Fibroblast of skin of left quadriceps (primary cell): ENCODE measurements around the gene SERF1B.
"Not testable (repeated sequence)": the region's sequence is repeated elsewhere in the genome, so short reads cannot be mapped to it uniquely, and the experiment has no call there.

Experiments used
- DNase-seq, 2 experiments: peaks; one replicate each; pipeline ENCODE4 v3.0.0-alpha.2; 2013; ENCODE audit warnings: low read depth in 2 of 2

The SERF1B gene

GRCh38 chr5:70025106-70025844, at the start of gene SERF1B:
TSS of gene SERF1B (plus strand) at chr5:70025251. CDS start at chr5:70025452, 201 bp downstream.
- not testable (repeated sequence) for DNase-seq

DNA sequence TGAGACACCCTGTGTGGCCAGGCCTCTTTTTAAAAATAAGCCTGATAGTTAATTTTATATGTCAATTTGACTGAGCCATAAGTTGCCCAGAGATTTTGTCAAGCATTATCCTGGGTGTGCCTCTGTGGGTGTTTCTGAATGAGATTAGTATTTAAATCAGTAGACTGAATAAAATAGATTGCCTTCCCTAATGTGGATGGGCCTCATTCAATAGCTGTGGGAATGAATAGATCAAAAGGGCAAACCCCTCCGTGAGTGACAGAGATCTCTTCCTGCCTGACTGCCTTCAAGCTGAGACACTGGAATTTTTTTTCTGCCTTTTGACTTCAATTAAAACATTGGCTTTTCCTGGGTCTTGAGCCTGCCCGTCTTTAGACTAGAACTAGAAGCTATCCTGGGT, 33.3 kb upstream of the SERF1B start:
- not testable (repeated sequence) for DNase-seq

DNA sequence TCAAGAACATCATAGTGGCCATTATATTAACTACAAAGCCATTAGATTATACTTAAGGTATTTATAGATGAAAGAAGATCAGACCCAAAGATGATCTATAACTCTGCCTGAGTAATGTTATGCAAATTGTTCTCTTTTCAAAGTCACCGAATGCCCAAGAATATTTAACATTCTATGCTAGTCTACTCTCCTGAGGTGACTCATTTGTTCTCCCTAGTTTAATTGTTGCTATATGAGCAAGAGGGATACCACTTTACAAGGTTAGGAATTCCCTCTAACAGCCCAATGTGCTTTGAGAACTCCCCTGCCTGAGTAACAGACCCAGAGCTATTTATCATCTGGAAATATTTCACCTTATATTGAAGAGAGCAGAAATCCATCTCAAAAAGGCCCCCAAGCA, 29.5 kb upstream of the SERF1B start:
- DNase-seq: not testable (repeated sequence)

DNA sequence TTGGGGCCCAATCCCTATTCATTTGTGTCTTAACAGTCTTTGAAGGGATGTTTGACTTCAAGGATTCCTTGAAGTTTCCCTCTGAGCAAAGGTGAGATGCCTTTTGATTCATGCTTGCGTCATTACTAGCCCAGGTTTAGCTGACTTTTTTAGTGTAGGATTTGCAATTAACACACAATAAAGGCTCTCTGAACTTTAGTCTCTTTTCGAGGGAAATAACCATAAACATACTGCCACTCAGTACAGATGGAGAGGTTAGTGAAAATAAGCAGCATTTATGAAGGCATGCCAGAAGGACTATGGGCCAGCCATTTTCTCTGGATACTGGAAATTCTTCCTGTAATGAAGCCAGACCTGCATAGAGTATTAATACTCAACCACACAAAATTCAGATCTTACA, 4.4 kb upstream of the SERF1B start:
- not testable (repeated sequence) for DNase-seq

- DNase-seq: not testable (repeated sequence)
Measured at GRCh38 chr5:70025845-70026145, 744 bp downstream of the SERF1B start.

- not testable (repeated sequence) for DNase-seq
Measured at GRCh38 chr5:70031204-70031603, 6.2 kb downstream of the SERF1B start.

GRCh38 chr5:70041411-70041810, 16.4 kb downstream of the SERF1B start:
- DNase-seq: not testable (repeated sequence)

- not testable (repeated sequence) for DNase-seq
Measured at GRCh38 chr5:70049790-70050142, 24.7 kb downstream of the SERF1B start.

DNA sequence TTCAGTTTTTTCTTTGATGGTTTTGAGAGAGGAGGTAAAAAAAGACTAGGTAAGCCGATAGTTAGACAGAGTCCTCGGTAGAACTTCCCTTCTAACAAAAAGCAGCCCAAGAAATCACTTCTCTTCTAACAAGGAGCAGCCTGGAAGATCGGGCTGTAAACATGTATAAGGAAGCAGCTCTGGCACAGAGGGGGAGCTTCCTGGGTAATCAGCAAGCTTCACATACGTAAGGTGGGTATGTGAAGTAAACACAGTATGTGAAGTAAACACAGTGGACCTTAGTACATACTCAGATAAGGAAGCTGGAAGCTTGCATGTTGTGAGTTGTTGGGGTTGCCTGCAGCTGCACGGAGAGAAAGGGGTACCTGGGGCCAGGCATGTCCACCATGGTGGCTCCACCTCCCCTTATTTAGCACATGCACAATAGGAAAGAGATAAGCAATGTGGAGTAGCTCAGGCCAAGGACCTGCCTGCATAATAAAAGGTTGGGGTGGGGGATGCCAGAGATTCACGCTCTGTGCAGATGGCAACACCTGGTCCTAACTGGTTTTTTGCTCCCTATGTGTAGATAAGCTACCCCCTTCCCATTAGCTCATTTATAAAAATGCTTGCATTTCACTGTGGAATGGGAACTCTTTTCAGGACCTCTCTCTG, 31.4 kb downstream of the SERF1B start:
- DNase-seq: not testable (repeated sequence)

DNA sequence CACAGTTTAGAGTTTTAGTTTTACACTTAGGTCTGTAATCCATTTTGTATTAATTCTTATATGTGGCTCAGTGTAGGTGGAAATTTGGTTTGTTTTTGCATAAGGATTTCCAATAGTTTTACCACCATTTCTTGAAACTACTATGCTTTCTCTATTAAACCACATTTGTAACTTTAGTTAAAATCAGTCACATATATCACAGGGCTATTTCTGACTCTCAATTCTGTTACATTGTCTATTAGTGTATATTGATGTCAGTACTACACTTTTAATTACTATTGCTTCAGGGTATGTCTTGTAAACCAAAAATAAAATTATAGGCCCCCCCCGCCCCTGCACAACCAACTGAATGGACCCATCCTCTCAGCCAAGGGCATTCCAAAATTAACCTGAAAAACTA, 32.1 kb downstream of the SERF1B start:
- not testable (repeated sequence) for DNase-seq

DNA sequence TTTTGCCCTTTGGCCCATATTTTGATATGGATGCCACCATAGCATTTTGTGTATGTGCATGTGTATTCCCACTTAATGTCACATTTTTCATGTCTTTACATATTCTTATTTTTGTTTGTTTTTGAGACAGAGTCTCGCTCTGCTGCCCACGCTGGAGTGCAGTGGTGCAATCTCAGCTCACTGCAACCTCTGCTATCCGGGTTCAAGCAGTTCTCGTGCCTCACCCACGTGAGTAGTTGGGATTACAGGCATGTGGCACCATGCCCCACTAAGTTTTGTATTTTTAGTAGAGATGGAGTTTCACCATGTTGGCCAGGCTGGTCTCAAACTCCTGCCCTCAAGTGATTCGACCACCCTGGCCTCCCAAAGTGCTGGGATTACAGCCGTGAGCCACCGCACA, 52.6 kb downstream of the SERF1B start:
- not testable (repeated sequence) for DNase-seq

GRCh38 chr5:70088907-70089464, 63.9 kb downstream of the SERF1B start:
- DNase-seq: not testable (repeated sequence)

DNA sequence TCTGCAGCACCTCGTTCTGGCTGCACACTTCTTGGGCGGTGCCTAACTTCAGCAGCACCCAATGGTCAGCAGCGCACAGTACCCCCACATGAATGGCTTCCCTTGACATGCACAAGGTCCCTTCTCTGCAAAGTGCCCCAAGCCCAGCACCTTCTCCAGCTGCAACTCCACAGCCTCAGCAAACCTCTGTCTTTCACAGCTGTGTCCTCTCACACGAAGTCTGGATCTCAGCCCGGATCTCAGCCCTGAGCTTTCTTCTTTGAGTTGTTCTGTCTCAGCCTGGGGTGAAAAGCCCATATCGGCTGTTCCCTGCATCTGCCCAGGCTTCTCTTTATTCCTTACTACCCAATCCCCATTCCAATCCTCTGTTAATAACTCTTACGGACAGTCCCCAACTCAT, 66.7 kb downstream of the SERF1B start:
- DNase-seq: not testable (repeated sequence)
